ENCODE data around the gene EVPL. TPM values are rescaled to one million over a fixed set of nuclear protein-coding genes. Genes with fewer than 3 reads are reported as not detected.

The EVPL gene
- total and polyA plus RNA-seq, 8 donors, result 1.2 to 105 (median 9.0) TPM

GRCh38 chr17:76074390-76075363 is 47.6 kb upstream of the EVPL start, which contains the start of gene GALR2:
GALR2 (plus strand) TSS chr17:76074781; CDS start chr17:76074884, 103 bp downstream.
- H3K36me3 ChIP-seq, result peaks cover 0 to 8% (median 6%) of the 10 kb centered on the region in 4 donors
- peak within 1 kb of the TSS in 3 of 4 donors; percentile 1 to 36 (median 12) for H3K4me3 ChIP-seq
- H3K27ac ChIP-seq, result no peak within 1 kb of the TSS
- WGBS, 5 donors, result 4 to 8% (median 4%) methylated on average over 33 to 92 of the region's 92 CpGs
- peaks cover 47 to 75% (median 69%) of the 10 kb centered on the region in 4 donors for H3K4me1 ChIP-seq
- no peak for DNase-seq
- H3K9me3 ChIP-seq, result no peaks in the 10 kb centered on the region
- intact Hi-C loops (cut with DNase I; ENCODE audit: low total_unique reads), result no loop called here
- peaks cover 40 to 64% (median 62%) of the 10 kb centered on the region in 3 donors for H3K27me3 ChIP-seq
- TF ChIP-seq POLR2AphosphoS5 (IDR thresholded peaks at IDR 0.05) (no peak), EP300 (IDR thresholded peaks at IDR 0.05) (no peak), CTCF (IDR thresholded peaks at IDR 0.05) (no peak), POLR2A (IDR thresholded peaks at IDR 0.05) (no peak)

DNA sequence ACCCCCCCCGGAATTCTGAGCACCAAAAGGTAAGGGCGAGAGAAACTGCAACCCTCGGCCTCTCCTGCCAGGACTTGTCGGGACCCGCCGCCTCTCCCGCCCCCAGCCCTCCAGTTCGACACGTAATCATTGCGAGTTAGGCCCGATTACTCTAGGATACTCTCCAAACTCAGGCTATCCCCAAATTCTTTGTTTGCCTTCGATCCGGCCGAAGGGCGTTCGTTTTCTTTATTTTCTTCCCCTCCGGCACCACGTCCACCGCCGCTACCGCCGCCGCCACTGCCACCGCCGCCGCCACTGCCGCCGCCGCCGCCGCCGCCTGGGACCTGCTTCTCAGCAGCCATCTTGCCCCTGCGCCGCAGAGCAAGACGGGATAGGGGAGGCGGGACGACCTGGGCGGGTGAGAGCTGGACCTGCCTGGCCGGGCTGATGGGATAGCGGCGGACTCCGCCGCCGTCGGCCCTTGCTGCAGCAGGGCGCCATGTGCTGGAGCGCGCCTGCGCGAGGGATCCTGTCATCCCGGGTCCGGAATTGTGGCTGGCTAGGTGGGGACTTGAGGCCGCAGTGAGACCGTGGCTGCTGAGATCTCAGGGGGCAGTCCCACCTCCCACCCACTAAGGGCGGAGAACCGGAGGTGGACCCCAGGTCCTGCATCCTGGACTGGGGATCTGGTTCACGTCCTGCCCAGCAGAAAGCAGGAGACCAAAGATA is 45.2 kb upstream of the EVPL start, which contains the start of gene SRP68:
Gene SRP68, minus strand, starts transcription at position 370 of the 711 bp plus-strand sequence. Its CDS starts 26 bp downstream, at position 344.
- WGBS, 5 donors, result 0% methylated on average over 37 to 57 of the region's 57 CpGs
- H3K36me3 ChIP-seq, result peaks cover 9 to 31% (median 29%) of the 10 kb centered on the region in 4 donors
- intact Hi-C loops (cut with DNase I; ENCODE audit: low total_unique reads), result no loop called here
- peak; percentile 93 to 98 for DNase-seq
- peaks cover 38 to 41% (median 39%) of the 10 kb centered on the region in 3 donors for H3K27me3 ChIP-seq
- TF ChIP-seq POLR2A (IDR thresholded peaks at IDR 0.05), result no peak
- peak; percentile 75 to 89 (median 78) for TF ChIP-seq POLR2AphosphoS5 (IDR thresholded peaks at IDR 0.05)
- H3K27ac ChIP-seq, result peak within 1 kb of the TSS; percentile 67 to 86 (median 82)
- peak within 1 kb of the TSS; percentile 71 to 95 (median 88) for H3K4me3 ChIP-seq
- H3K9me3 ChIP-seq, result no peaks in the 10 kb centered on the region
- H3K4me1 ChIP-seq, result peaks cover 46 to 76% (median 65%) of the 10 kb centered on the region in 4 donors

DNA sequence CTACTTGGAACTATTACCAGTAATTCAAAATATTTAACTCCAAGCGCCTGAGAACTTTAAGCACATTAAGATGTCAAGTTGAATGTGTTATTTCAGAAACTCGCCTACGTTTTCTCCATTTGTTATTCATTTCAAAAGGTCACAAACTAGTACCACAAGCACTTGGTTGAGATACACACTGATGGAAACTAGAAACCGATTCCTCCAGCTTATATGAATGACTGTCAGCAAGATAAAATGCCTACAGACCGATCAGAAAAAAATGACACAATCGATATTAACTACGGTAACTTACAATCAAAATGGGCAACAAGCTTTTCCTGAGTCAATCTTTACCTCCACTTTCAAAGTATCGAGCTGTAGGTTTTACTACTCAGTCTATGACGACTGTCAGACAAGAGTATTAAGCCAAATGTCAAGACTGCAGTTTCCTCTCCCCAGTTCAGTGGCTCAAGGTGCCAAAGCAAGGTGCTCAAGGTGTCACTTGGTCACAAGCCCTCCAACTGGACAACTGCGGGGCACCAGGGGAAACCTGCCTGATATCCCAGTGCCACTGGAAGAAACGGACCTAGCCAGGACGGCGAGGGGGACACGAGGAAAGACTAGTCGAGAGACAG is 44.5 kb upstream of the EVPL start:
- Histone ChIP-seq H3K27me3 (peaks cover 31 to 34% (median 32%) of the 10 kb centered on the region in 3 donors), H3K9me3 (no peaks in the 10 kb centered on the region), H3K4me1 (peaks cover 40 to 69% (median 59%) of the 10 kb centered on the region in 4 donors), H3K4me3 (peak overlapping the region; percentile 71 to 95 (median 88)), H3K36me3 (peaks cover 16 to 38% (median 36%) of the 10 kb centered on the region in 4 donors), H3K27ac (peak overlapping the region; percentile 67 to 86 (median 82))
- TF ChIP-seq EP300 (IDR thresholded peaks at IDR 0.05) (no peak), POLR2AphosphoS5 (IDR thresholded peaks at IDR 0.05) (no peak), CTCF (IDR thresholded peaks at IDR 0.05) (no peak), POLR2A (IDR thresholded peaks at IDR 0.05) (no peak)
- no peak for DNase-seq
- intact Hi-C loops (cut with DNase I; ENCODE audit: low total_unique reads), result no loop called here
- 4 to 10% (median 7%) methylated on average over 15 of the region's 15 CpGs for WGBS, 5 donors

DNA sequence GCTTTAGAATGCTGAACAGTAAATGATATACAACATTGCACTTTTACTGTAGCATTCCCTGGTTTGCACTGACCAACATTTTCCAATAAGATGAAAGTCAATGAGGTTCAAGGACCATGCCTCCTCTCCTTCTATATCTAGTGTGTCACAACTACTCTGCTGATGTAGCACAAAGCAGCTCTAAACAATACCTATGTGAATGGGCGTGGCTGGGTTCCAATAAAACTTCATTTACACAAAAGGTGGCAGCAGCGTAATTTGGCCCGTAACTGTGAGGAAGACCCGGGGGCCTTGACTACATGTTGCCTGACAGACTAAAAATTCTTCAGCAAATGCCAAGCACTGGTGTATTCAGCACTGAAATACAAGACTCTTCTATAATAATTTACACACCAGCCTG is 38.7 kb upstream of the EVPL start:
- peaks cover 6 to 22% (median 15%) of the 10 kb centered on the region in 4 donors for H3K4me1 ChIP-seq
- intact Hi-C loops (cut with DNase I; ENCODE audit: low total_unique reads), result no loop called here
- H3K27me3 ChIP-seq, result no peaks in the 10 kb centered on the region
- H3K4me3 ChIP-seq, result no peak overlapping the region
- H3K9me3 ChIP-seq, result no peaks in the 10 kb centered on the region
- H3K36me3 ChIP-seq, result peaks cover 64 to 93% (median 91%) of the 10 kb centered on the region in 4 donors
- TF ChIP-seq POLR2AphosphoS5 (IDR thresholded peaks at IDR 0.05) (no peak), POLR2A (IDR thresholded peaks at IDR 0.05) (no peak), CTCF (IDR thresholded peaks at IDR 0.05) (no peak), EP300 (IDR thresholded peaks at IDR 0.05) (no peak)
- 77 to 84% (median 79%) methylated on average over 4 of the region's 4 CpGs for WGBS, 5 donors
- H3K27ac ChIP-seq, result no peak overlapping the region
- no peak for DNase-seq

Measured in stomach (tissue), 9 donors.